HG03521 (cell line): Measurements from ENCODE around the gene ANKRD55.
"Not testable (repeated sequence)": the region's sequence is repeated elsewhere in the genome, so short reads cannot be mapped to it uniquely, and the experiment has no call there.

Experiments used
- ATAC-seq: cut with Tn5 transposase; IDR thresholded peaks from one replicate; pipeline ENCODE4 v1.9.1; 2021; ENCODE audit warnings: mild to moderate bottlenecking, moderate library complexity; ENCODE audit not compliant: unreplicated experiment

The ANKRD55 gene

DNA sequence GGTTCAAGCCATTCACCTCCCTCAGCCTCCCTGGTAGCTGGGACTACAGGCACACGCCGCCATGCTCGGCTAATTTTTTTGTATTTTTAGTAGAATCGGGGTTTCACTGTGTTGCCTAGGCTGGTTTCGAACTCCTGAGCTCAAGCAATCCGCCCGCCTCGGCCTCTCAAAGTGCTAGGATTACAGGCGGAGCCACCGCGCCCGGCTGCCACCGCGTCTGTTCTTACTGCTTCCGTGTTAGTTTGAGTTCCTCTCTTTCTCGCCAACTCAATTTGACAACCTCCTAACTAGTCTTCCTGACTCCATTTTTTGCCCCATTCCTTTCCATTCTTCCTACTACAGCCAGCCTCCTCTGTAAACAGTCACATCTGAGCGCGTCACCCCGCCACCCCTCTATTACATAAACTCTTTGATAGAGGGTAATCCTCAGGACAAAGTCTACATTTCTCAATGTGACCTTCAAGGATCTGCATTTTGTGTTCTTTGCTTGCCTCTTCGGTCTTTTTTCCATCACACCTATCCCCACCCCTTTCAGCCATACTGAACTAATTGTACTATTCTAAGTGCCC, 149.8 kb downstream of the ANKRD55 start:
- no peak for ATAC-seq

DNA sequence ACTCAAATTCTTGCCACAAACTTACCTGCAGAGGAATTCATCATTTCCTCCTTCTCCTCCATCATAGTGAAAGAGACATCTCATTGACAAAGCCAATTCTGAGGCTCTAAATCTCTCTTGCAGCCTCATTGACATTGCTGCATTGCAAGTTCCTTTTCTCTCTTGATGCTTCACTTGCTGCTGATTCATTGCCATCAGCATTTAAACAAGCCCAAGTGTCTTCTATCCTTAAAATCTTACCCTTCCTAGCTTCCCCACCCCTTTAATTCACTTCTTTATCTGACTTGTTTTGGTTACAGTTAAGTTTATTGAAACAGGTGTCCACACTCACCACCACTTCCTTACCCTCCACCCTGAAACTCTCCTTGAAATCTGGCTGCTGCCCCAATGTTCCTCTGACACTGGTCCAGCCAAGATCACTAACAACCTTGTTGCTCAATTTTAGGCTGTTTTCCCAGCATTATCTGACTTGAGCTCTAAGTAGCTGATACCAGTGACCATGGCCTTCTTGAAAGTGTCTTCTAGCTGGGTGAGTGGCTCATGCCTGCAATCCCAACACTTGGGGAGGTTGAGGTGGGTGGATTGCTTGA, 152.0 kb downstream of the ANKRD55 start:
- not testable (repeated sequence) for ATAC-seq

DNA sequence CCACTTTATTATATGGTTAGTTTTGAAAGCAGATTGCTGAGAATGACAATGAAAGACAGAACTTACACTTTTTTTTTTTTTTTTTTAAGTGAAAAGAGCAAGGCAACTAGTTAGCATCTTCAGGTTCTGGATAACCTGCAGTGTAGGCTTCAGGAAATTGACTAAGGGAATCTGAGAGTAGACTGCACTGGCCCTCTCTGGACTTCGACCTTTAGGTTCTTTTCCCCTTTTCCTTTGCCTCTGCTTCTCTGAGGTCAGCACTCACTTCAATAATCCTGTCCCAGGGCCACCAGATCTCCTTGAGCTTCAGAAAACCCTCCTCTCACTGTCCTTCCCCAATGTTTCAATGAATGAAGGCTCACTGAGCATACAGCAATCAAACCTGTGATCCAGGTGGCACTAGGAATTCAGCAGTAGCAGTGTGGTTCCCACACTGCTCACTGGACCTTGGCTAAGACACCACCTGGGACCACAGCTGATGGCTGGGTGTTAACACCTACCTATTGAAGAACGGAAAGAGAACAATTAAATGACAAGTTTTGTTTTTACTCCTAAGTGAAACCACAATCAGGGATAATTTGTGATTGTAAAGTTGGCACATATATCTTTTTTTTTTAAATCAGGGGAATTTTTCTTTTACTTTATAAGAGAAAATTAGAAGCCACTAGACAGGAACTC, 152.6 kb downstream of the ANKRD55 start:
- no peak for ATAC-seq

DNA sequence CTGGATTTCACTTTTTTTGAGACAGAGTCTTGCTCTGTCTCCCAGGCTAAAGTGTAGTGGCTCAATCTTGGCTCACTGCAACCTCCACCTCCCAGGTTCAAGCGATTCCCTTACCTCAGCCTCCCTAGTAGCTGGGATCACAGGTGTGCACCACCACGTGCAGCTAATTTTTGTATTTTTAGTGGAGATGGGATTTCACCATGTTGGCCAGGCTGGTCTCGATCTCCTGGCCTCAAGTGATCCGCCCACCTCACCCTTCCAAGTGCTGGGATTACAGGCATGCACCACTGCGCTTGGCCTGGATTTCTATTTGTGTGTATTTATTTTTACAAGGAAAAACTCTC, 154.0 kb downstream of the ANKRD55 start:
- ATAC-seq = not testable (repeated sequence)

DNA sequence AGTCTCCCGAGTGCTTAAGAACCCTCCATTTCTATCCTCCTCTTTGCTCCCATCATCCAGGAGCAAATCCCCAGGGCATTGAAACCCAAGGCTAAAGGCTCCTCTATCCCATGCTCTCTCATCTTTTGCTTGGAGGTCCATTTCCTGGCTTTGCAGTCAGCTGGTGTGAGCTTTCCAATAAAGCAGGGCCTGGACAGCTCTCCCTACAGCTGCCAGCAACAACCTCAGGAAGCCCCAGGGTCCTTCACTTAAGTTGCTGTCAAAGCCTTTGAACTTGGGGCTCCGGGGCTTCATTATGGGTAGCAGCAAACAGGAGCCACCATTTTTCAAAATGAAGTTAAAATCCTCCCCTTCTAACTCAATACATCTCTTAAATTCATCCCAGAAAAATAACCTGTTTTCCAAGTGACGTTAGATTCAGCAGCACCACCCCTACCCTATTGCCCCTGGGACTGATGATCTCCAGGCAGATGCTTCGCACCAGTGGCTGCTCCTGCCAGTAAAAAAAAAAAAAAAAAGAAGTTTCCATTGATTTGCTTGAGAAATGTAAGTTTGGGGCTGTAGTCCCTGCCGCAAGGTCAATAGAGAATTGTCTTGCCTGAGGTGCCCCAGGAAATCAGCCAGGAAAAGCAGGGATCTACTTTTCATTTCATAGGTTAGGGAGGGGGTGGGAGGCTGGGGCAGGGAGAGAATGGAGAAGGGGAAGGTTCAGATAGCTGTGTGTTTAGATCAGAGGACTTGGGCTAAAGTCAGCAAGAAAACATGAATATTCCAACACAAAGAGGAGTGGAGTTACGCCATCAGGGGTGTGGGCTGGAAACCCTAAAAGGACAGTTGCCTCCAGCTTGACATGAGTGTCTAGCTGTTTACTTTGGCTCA, 154.6 kb downstream of the ANKRD55 start:
- no peak for ATAC-seq

DNA sequence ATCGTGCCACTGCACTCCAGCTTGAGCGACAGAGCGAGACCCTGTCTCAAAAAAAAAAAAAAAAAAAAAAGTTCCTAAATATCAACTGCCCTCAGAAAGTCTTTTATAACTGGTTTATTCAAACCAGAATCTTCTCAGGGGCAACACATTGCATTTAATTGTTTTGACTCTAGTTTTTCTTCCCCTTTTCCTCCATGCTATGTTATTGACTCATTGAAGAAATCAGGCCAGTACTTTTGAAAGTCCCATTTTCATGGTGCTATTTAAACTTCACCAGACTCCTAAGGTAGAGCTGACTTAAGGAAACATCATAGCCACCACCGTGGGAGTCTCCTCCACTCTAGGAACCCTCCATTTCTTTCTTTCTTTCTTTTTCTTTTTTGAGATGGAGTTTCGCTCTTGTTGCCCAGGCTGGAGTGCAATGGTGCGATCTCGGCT, 155.3 kb downstream of the ANKRD55 start:
- no peak for ATAC-seq

DNA sequence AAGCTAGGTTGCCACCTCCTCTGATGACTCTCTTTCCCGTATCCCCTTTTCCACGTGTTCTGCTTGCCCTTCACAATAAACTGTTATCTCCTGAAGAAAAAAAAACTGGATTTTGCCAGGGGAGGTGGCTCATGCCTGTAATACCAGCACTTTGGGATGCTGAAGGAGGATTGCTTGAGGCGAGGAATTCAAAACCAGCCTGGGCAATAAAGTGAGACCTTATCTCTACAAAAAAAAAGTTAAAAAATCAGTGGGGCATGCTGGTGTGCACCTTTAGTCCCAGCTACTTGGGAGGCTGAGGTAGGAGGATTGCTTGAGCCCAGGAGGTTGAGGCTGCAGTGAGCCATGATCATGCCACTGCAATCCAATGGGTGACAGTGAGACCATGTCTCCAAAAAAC, 156.6 kb downstream of the ANKRD55 start:
- no peak for ATAC-seq

DNA sequence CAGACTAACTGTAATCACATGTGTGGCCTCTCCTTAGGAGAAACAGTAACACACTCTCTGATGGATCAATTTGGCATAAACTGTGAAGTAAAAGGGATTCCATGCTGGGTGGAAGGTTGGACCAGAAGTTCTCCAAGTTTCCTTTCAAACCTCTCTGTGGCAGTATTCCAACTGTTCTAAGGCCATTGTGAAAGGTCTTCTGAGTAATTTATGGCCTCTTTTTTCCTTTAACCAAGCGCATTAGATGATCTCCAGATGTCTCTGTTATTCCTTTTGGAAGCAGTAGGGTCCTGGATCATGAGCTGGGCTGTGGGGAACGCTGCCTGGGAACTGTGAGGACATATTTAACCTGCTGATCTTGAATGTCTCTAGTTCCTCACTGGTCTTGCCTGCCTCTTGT, 157.8 kb downstream of the ANKRD55 start:
- no peak for ATAC-seq

DNA sequence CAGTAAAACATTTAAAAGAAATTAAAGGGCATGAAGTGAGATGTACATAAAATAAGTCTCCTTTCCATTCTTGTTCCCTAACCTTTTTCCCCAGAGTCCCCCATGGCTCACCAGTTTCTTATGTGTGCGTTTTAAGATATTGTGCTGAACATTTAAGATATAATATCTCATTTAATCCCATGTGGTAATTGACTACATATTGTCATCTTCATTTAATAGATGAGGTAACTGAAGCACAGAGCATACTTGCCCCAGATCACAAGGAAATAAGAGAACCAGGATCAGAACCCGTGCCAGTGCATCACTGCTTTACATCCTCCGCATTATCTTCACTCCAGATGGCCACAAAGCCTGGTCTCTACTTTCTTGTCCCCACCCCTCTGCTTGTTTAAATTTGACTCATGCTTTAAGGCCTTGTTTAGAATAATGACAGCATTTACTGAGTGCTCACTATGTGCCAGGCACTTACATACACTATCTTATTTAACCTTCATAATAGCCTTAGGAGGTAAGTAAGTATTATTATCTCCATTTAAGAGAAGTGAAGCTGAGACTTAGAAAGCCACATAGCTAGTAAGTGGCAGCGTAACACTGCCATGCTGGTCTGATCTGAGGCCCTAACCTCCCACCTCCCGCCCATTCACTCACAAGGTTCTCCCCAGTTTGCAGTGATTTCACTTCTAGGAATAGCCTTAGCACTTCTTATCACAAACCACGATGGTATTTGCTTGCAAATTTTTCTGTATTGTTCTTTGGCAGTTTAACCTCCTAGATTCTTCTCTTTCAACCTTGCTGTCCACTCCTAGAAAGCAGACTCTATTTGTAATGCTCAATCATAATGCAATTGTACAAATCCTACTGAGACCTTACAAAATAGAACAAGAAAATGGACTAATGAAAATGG, 160.0 kb downstream of the ANKRD55 start:
- no peak for ATAC-seq

DNA sequence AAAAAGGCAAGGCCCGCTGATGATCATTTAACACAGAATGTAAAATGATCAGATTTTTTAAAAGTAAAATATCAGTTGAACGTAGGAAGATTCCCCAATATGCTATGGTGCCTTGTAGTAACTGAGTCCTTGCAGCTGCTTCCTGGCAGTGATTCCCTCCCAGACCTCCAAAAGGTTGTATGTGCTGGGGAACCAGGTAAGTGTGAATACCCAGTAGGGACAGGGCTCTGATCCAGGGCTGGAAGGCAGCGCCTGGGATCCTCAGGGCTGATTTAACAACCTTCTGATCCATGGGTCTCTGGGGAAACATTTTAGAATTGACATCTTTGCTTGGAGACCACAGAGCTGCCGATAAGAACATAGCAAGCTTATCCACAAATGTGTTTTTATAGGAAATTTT, 161.7 kb downstream of the ANKRD55 start:
- ATAC-seq = no peak

DNA sequence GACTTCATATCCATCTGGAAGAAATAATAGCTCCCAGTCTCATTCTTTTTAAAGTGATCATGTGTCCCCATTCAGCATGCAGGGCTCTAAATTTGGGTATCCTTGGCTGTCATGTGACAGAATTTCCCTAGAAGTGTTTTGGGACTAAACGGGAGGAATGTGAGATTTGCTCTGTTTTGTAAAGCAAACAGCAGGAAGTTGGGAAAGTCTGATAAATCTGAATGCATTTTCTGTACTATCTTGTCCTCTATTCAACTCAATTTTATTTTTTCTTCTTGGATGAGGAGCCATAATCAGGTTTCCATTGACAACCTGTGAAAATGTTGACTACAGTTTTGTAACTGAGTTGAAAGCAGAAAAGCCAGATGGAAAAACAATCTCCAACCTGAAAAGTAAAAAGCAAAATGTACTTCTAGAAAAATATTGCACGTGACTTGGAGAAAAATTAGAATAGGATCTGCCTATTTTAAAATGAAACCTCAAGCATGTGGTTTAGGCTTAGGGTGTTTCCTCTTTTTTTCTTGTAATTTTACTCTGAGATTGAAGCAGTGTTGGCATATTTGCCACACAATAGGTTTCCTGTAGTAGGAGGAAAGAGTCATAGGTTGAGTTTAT, 162.2 kb downstream of the ANKRD55 start:
- no peak for ATAC-seq

DNA sequence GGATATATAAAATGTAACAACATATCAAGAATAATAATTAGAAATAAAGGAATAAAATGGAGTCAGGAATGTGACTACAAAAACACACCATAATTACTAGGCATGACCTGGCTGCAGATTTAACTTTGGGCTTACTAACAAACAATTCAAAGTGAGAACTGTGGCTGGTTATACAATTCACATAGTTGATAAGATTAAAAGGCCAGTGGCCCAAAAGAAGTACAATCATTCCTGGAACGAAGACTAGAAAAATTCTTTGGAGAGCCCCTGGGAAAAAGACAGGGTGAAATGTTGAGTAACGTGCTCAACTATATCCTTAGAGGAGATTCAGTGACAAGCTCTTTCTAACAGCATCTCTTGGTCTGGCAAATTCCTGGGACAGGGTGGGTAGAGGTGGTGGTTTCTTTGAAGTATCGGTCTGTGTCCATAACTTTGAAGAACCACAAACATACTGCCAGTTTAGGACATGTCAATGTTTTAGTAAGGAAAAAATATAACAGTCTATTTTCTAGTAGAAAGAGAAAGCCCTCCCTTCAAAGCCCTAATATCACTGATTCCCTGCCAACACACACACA, 163.4 kb downstream of the ANKRD55 start:
- ATAC-seq = no peak

DNA sequence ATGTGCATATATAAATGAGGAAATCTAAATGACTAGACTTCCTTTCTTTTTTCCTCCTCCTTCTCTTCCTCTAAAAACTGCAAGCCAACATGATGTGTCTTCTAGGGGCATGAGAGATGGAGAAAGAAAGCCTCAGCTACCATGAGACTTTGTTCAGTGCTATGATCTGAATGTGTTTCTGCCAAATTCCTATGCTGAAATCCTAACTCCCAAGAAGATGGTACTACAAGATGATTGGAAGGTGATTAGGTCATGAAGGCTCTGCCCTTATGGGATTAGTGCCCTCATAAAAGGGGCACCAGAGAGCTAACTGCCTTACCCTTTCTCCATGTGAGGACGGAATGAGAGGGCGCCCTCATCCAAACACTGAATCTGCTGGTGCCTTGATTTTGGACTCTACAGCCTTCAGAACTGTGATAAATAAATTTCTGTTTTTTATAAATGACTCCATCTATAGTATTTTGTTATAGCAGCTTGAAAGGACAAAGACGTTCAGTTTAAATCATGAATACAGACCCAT, 166.1 kb downstream of the ANKRD55 start:
- ATAC-seq = no peak

DNA sequence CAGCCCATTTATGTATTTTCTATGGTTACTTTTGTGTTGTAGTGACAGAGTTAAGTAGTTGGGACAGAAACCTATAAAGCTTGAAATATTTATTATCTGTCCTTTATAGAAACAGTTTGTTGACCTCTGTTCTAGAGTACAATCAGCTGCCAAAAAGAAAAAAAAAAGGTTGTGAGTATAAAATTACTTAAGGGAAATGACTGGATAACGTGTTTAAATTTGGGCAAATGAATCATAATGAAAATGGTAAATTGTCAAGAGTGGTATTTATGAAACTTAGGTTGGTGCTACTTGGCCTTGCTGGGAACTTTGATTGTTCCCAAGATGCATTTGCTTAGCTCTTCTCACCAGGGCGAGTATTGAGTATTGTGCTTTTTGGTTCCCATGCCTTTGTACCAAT, 168.1 kb downstream of the ANKRD55 start:
- no peak for ATAC-seq

DNA sequence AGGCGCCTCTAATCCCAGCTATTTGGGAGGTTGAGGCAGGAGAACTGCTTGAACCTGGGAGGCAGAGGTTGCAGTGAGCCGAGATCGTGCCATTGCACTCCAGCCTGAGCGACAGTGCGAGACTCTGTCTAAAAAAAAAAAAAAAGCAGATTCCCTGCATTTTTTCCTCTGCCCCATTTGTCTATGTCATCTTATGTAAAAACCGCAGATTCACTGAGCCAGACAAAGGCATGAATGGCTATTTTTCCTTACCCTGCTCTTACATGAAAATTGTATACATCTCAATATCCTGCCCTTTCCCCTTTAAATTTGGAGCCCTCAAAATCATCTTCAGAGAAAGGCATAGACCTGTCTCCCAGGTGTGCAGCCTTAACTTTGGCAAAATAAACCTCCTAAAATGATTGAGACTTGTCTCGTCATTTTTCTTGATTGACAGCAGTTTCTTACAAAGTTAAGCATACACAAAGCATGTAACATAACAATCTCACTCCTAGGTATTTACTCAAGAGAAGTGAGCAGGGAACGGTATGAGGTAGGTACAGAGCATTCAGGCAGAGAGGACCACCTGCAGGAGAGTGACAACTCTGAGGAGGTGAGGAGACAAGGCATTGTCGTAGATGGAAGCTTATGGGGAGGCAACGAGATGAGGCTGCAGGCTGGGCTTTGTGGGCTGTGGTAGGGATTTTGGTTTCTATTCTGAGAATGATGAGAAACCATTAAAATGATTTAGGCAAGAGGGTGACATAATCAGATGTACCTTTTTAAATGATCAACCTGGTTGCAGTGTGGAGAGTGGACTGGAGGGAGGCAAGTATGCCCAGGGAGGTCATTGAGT, 172.6 kb downstream of the ANKRD55 start:
- no peak for ATAC-seq

DNA sequence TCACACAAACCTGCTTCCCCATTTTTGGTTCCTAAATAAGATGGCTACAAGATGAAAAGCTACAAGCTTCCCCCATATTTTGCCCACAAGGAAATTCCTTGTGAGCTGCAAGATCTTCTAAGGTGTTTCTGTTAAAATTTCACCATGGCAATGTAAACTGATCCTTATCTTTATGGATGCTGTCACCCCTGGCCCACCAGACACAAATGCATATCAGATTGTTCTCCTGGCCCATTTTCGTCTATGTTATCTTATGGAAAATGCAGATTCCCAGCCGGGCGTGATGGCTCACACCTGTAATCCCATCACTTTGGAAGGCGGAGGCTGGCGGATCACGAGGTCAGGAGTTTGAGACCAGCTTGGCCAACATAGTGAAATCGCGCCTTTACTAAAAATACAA, 173.3 kb downstream of the ANKRD55 start:
- no peak for ATAC-seq

DNA sequence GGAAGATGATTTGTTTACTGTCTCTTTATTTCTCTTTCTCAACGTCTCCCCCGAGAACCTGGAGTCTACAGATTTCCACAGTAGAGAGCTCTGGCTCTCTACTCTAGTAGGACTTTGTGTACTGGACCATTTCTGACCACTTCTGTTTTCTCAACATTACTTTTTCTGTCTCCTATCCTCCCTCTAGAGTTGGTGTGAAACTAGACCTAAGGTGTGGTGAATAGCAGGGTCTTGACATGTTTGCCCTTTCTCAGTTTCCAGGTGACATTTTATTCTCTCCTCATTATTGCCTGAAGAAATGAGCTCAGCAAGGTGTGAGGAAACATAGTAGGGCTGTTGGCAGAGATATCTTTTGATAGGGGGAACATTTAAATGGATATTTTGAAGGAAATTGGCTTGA, 176.3 kb downstream of the ANKRD55 start:
- ATAC-seq = peak; percentile 83

DNA sequence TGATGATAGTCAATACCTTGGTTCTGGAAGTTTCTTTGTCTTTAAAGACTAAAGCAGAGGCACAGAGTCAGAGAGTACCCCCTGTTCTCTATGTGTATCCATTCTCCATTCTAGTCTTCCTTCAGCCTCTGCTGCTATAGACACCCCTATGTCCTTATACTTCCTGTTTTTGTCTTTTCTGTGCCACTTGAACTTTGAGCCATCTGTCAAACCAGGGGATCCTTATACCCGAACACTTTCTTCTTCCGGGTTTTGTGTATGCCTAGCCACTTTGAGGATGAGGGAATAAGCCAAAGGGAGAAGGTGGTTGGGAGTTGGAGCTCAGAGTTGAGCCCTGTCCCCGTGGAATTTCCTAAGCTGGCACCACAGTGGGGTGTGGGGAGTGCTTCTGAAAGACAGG, 177.3 kb downstream of the ANKRD55 start:
- no peak for ATAC-seq

DNA sequence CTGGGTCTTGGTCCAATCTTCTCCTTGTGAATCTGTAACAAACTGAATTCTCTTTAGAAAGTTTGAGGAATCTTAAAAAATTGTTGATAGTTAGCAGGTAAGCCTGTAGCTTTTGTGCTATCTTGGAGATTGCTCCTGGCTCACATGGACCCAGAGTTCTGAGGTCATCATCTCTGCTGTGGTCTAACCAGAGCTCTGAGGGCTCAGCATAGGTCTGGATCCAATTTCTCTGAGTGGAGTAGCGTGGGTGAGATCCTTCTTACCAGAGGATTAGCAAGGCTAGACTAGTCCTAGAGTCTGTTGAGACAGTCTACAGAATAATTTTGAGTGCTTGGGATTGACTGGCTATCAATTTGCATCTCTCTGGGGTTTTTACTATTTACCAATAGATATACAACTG, 177.8 kb downstream of the ANKRD55 start:
- ATAC-seq = no peak
